SK-N-MC (cell line): ENCODE data around the gene SSTR4.

Experiments
- EZH2 ChIP-seq: fragments of 200-600 bp; sonication (generic); IDR thresholded peaks from one replicate; pipeline ENCODE4 v1.6.1; 2017; ENCODE audit warnings: antibody characterized with exemption
- POLR2AphosphoS5 ChIP-seq: IDR thresholded peaks from 2 replicates; pipeline ENCODE4 v1.6.1; 2012; ENCODE audit warnings: mild to moderate bottlenecking, low read depth, low read length, borderline replicate concordance

GRCh38 chr20:23059846-23060245 is 24.7 kb downstream of the SSTR4 start:
- TF ChIP-seq POLR2AphosphoS5 = no peak
- TF ChIP-seq EZH2 = no peak
